ENCODE measurements around the gene SLC27A4.

SLC27A4 gene

DNA sequence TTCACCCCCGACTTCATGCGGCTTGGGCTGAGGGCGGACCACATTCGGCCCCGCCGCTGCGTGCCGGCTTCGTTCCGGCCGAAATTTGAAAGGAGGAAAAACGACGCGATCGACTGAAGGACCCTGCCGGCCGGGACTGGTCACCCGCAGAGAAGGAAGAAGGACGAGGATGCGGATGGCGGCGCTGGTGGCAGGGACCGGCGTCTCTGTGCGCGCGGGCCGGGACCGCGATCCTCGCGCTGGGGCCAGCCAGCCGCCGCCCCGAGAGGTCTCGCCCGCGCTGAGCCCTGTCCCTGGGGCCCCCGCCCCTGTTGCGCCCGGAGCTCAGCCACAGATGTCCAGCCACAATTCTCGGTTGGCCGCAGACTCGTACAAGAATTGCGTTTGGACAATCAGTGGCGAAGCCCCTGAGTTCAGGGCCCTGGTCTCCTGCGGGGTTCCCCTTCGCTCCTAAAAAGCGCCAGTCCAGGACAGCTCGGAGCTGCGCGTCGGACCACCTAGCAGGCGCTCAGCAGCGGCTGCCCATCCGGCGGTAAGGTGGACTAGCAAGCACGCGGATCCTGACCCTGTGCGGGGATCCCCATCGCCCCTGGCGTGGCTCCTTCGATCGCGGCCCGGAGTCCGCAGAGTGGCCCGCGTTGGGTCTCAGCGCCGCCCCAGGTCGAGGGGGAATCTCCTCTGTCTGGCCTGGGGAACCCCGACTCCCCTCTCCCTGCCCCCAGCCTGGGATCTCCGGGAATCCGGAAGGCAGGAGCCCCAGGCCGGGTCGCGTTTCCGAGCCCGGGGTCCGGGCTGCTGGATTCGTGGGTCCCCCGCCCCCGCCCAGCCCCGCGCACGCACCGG, 52.2 kb downstream of the SLC27A4 start:
- DNase-seq = no peak

DNA sequence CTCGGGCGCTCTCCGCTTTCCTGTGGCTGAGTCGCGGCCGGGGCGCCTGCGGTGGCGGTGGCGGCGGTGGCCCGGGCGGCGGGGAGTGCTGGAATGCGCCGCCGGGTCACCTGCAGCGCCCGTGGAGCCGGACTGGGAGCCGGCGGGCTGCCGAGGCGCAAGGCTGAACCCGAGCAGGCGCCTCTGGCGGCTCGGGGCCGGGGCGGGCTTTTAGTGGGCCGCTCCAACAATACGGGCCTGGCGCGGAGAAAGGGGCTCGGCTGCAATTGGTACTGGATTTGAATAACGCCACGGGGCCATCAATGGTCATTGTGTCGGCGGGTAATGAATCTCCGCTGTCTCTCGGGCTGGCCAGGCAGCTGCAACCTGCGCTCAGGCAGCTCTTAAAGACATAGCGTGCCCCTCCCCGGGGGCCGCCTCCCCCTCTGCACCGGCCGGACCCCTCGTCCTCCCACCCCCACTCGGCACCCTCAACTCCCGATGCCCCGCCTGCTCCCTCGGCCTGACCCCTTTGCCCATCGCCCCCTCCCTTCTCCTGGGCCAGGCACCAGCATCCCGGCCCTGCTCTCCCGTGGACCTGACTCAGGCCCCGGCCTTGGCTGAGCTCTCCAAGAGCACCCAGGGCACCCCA, 52.9 kb downstream of the SLC27A4 start:
- DNase-seq = no peak

- DNase-seq = no peak
These were observed 53.6 kb downstream of the SLC27A4 start for GRCh38 chr9:128393970-128394369.

DNA sequence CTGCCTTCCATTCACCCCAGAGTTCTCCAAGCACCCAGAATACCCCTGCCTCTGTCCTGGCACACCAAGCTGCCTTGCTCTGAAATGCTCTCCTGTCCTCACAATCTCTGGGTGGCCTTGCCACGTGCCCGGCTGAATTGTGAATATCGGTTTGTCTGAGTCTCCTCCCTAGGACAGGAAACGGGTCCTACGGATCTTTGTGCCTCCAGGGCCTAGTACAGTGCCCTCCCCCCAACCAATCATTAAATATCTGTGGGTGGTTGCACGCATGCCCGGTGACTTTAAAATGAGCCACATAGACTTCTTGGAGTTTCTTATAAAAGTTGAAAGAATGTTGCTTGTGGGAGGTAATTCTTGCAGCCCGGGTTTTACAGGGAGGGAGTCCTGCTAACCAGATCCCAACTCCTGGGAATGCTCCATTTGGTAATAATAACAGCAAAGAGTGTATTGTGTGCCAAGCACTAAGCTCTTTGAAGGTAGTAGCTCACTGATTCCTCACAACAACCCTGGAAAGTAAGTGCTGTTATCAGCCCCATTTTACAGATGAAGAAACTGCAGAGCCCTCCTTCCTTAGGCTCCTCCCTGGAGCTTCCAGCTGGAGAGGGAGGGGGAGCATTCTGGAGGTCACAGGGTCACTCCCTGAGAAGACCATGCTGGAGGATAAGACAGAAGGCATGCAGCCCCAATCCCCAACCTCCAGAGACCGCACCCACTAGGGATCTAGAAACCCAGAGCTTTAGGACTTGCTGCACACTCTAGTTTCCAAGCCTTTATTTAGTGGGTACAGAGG, 54.2 kb downstream of the SLC27A4 start:
- no peak for DNase-seq

GRCh38 chr9:128396970-128397613, 56.8 kb downstream of the SLC27A4 start:
- no peak for DNase-seq

DNA sequence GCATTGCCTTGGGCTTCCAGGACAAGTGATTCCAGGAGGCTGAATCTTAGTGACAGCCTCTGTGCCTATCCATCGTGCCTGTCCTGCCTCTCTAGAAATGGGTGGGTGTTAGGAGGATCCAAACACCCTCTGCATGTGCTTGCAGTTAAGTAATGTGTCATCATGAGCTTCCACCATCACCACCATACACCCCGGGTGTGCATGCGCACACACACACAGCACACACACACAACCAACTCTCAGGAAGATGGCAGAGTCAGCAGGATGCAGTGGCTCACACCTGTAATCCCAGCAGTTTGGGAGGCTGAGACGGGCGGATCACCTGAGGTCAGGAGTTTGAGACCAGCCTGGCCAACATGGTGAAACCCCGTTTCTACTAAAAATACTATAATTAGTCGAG, 57.5 kb downstream of the SLC27A4 start:
- no peak for DNase-seq

GRCh38 chr9:128399861-128400260, 59.5 kb downstream of the SLC27A4 start:
- DNase-seq = no peak

DNA sequence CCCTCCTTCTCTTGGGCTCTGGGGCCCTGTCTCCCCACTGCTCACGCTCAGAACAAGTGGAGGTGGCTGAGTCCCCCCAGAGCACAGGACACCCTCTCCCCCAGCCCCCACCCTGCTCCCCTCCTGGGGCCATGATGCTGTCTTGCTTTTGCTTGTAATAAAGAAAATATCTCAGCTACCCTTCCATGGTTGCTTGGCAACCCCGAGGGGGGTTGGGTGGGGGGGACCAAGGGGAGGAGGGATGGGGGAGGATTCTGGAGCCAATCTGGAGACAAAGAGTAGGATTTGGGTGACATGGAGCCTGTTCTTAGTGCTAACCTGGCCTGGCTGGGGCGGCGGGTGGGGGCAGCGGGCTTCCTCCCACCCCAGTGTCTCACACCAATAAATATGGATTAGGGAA, 64.2 kb downstream of the SLC27A4 start:
- no peak for DNase-seq

GRCh38 chr9:128405077-128405779, 64.9 kb downstream of the SLC27A4 start:
- no peak for DNase-seq

DNA sequence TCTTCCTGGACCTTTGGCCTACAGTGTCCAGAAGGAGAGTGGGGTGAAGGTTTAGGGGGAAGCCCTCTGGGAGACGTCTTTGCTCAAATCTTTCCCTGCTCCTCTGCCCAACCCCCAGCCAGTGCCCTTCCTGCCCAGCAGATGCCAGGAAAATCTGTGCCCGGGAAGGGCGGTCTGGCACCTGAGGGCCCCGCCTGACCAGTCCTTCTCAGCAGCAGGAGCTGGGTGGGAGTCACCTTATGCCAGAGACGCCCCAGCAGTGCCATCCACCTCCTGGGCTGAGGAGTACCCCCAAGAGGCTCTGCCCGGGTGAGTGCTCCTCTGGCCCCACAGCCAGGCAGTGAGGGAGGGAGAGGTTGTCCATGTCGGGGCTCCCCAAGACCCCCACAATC, 65.4 kb downstream of the SLC27A4 start:
- no peak for DNase-seq

DNA sequence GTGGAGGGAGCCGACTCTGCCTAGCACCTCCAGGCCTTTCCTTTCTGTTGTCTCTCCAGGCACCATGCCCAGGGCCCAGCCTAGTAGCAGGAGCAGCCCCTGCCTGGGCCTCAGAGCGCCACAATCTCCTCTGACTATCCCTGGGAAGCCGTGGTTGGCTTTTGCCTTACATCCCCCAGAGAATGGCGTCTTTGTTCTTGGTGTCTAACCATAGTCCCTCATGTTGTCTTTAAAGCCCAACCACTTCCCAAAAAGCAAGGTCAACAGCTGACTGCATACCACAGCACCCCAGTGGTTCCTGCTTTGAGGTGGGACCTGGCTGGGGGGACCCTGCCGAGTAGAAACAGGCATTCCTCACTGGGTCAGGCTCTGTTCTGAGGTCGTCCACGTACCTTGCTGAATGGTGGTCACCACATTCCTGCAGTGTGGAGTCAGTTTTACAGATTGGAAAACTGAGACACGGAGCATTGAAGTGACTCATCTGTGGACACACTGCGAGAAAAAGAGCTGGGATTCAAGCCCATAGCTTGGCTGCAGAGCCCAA, 66.6 kb downstream of the SLC27A4 start:
- no peak for DNase-seq

GRCh38 chr9:128408963-128409431, 68.7 kb downstream of the SLC27A4 start:
- no peak for DNase-seq

DNA sequence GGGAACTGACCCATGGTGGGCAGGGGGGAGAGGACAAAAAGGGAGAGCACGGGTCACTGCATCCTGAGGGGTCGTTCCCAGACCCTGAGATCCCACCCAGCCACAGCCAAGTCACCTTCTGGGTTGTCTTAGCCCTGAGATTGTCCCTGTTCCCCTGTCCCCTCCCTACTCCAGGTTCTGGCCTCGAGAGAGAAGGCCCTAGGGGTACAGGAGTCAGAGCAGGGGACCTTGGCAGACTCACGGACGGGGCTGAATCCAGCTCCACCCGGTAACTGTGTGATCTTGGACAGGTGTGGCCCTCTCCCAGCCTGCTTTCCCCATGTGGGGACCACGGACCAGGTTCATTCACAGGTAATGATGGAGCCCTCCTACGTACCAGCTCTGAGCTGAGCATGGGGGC, 69.1 kb downstream of the SLC27A4 start:
- DNase-seq = no peak

GRCh38 chr9:128409978-128410377, 69.7 kb downstream of the SLC27A4 start:
- DNase-seq = no peak
